Stomach (tissue), 9 donors: ENCODE measurements around the gene MYO5C. TPM values are rescaled to one million over a fixed set of nuclear protein-coding genes. Genes with fewer than 3 reads are reported as not detected.
A peak's percentile ranks its signal among the peaks of the same experiment; 100 is the strongest.

Experiments used
- DNase-seq, 2 donors: peaks; one replicate each; pipeline versions ENCODE4 v3.0.0 to v3.0.0-alpha.2; 2013 to 2019
- H3K27ac ChIP-seq, 5 donors: fragments of 200-600 bp in 4 of 5; sonication (generic) in 4 of 5; one replicate each; pipeline ENCODE4 v1.5.1; 2013 to 2019; ENCODE audit warnings: mild to moderate bottlenecking in 1 of 5, moderate library complexity in 1 of 5
- H3K27me3 ChIP-seq, 3 donors: fragments of 200-600 bp; sonication (generic); one replicate each; pipeline ENCODE4 v1.5.1; 2017 to 2019; ENCODE audit warnings: mixed run types in 1 of 3
- H3K36me3 ChIP-seq, 4 donors: fragments of 200-600 bp; sonication (generic); 1 replicate in 3 of 4; 2 replicates in 1 of 4; pipeline ENCODE4 v1.5.1; 2016 to 2019
- H3K4me1 ChIP-seq, 4 donors: fragments of 200-600 bp; sonication (generic); one replicate each; pipeline ENCODE4 v1.5.1; 2016 to 2019
- H3K4me3 ChIP-seq, 4 donors: fragments of 200-600 bp; sonication (generic) in 3 of 4; one replicate each; pipeline ENCODE4 v1.5.1; 2016 to 2019; ENCODE audit warnings: mild to moderate bottlenecking in 1 of 4
- H3K9me3 ChIP-seq, 4 donors: fragments of 200-600 bp; sonication (generic); one replicate each; pipeline ENCODE4 v1.5.1; 2016 to 2019
- CTCF ChIP-seq, 7 experiments: fragments of 450-650 bp in 4 of 7; fragments of 200-600 bp in 3 of 7; sonication (generic) in 3 of 7; IDR thresholded peaks; one replicate each; pipeline ENCODE4 v1.5.1; 2016 to 2019; ENCODE audit warnings: antibody characterized with exemption in 7 of 7, control low read depth in 2 of 7, mild to moderate bottlenecking in 1 of 7
- EP300 ChIP-seq: sonication (generic); formaldehyde crosslinking; IDR thresholded peaks from one replicate; pipeline ENCODE4 v1.6.1; 2017; ENCODE audit warnings: antibody characterized with exemption
- POLR2A ChIP-seq, 4 donors: fragments of 450-650 bp; IDR thresholded peaks; one replicate each; pipeline ENCODE4 v1.6.1; 2016; ENCODE audit warnings: antibody characterized with exemption in 4 of 4, control low read depth in 2 of 4, mild to moderate bottlenecking in 1 of 4, moderate library complexity in 1 of 4
- POLR2AphosphoS5 ChIP-seq, 3 donors: sonication (generic); formaldehyde crosslinking; IDR thresholded peaks; one replicate each; pipeline ENCODE4 v1.6.1; 2016; ENCODE audit warnings: antibody characterized with exemption in 3 of 3
- WGBS, 5 donors: extraction: QIAGEN DNeasy Blood & Tissue Kit in 3 of 5; methylation state at CpG; one replicate each; pipeline versions ENCODE4 v1.1.5 to v1.1.7; 2013 to 2018; 5-methylcytosine and 5-hydroxymethylcytosine counted together
- intact Hi-C: fragments of 100-400 bp; cut with DNase I; formaldehyde crosslinking; loops from one replicate; pipeline ENCODE4 v1.15.1; 2023; ENCODE audit warnings: low total_unique reads
- polyA plus RNA-seq, 3 donors: library from polyadenylated mRNA; stranded (reverse); fragments of 200-250 nt; gene quantifications; one replicate each; pipeline ENCODE4 v1.2.3, GENCODE V29; 2013
- total RNA-seq, 5 donors: library from RNA; depleted of rRNA; stranded (reverse); fragments of >200 nt; gene quantifications; one replicate each; pipeline versions ENCODE4 v1.1.0 to v1.2.3, GENCODE V29; 2014 to 2016
- donor health status: healthy with polysubstance abuse.
- donor health status: Bipolar disorder and iron deficiency.
- donor health status: healthy.

Gene MYO5C
- total and polyA plus RNA-seq, 8 donors: 4.3 to 148 (median 25.6) TPM

DNA sequence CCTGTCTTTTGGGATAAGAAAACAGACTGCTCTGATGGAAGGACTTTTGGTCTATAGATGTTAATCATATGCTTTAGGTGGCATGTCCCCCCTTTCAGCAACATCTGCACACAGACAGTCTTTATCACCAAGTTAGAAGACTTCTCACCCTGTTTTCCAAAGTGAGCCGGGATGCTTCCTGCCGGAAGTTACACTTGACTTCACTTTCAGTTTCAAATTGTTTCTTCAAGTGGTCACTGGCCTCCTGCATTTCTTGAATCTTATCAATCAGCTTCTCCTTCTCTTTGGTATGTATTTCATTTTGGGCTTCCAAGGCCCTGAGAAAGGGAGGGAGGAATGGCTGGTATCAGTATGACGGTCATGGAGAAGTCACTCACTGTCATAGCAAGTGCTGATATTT is 77.2 kb downstream of the MYO5C start:
- no peak overlapping the region for H3K4me3 ChIP-seq
- peaks cover 13 to 98% (median 68%) of the 10 kb centered on the region in 4 donors for H3K36me3 ChIP-seq
- no peaks in the 10 kb centered on the region for H3K9me3 ChIP-seq
- DNase-seq: no peak
- TF ChIP-seq POLR2A (IDR thresholded peaks at IDR 0.05) (no peak), CTCF (IDR thresholded peaks at IDR 0.05) (no peak), EP300 (no peak), POLR2AphosphoS5 (IDR thresholded peaks at IDR 0.05) (no peak)
- H3K27ac ChIP-seq: no peak overlapping the region
- no peaks in the 10 kb centered on the region for H3K4me1 ChIP-seq
- WGBS, 5 donors: 75 to 81% (median 79%) methylated on average over 3 of the region's 3 CpGs
- intact Hi-C loops: no loop called here
- no peaks in the 10 kb centered on the region for H3K27me3 ChIP-seq

DNA sequence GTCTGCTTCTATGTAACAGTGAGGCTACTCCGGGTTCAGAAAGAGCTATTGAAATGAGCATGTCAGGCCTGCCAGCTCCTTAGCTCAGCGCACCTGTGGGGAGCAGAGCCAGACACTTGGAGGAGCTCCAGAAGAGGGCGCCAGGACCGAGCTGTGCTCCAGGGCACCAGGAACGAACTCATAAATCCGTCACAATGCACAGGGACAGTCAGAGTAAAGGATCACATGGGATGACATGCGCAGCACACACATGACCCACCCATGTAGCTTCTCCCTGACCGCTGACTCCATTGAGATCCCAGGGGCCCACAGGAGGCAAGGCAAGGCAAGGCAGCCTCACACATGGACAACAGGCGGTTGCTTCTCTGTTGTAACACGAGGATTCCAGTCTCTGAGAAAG is 78.4 kb downstream of the MYO5C start:
- DNase-seq: peak in 1 of 2 donors; percentile 65
- intact Hi-C loops: no loop called here
- 57 to 79% (median 70%) methylated on average over 10 of the region's 10 CpGs for WGBS, 5 donors
- Histone ChIP-seq H3K36me3 (peaks cover 15 to 98% (median 68%) of the 10 kb centered on the region in 4 donors), H3K4me3 (no peak overlapping the region), H3K27me3 (no peaks in the 10 kb centered on the region), H3K4me1 (no peaks in the 10 kb centered on the region), H3K27ac (no peak overlapping the region), H3K9me3 (no peaks in the 10 kb centered on the region)
- TF ChIP-seq POLR2A (IDR thresholded peaks at IDR 0.05): no peak
- no peak for TF ChIP-seq EP300
- no peak for TF ChIP-seq CTCF (IDR thresholded peaks at IDR 0.05)
- no peak for TF ChIP-seq POLR2AphosphoS5 (IDR thresholded peaks at IDR 0.05)

DNA sequence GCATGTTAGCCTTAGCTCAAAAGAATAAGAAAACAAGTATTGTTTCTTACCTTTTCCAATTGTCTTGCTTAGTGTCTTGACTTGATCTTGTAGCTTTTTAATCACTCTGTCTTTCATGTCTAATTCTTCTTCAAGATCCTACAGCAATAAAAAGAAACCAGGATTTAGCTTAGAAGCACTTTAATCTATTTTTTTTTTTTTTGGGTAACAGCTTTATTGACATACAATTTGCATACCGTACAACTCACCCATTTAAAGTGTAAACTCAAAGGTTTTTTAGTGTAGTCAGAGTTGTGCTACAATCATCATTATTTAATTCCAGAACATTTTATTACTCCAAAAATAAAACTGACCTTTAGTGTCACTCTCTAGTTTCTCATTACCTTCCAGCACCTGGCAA is 81.1 kb downstream of the MYO5C start:
- DNase-seq: no peak
- Histone ChIP-seq H3K9me3 (no peaks in the 10 kb centered on the region), H3K36me3 (peaks cover 21 to 97% (median 73%) of the 10 kb centered on the region in 4 donors), H3K4me1 (no peaks in the 10 kb centered on the region), H3K4me3 (no peak overlapping the region), H3K27me3 (no peaks in the 10 kb centered on the region), H3K27ac (no peak overlapping the region)
- WGBS, 5 donors: 77 to 91% (median 83%) methylated on average over 1 of the region's 1 CpG
- intact Hi-C loops: no loop called here
- TF ChIP-seq CTCF (IDR thresholded peaks at IDR 0.05) (no peak), POLR2A (IDR thresholded peaks at IDR 0.05) (no peak), POLR2AphosphoS5 (IDR thresholded peaks at IDR 0.05) (no peak)

GRCh38 chr15:52213206-52213605 is 82.4 kb downstream of the MYO5C start:
- WGBS, 5 donors: 68 to 81% (median 74%) methylated on average over 3 of the region's 3 CpGs
- Histone ChIP-seq H3K27me3 (no peaks in the 10 kb centered on the region), H3K9me3 (no peaks in the 10 kb centered on the region), H3K4me1 (no peaks in the 10 kb centered on the region), H3K36me3 (peaks cover 18 to 96% (median 60%) of the 10 kb centered on the region in 4 donors), H3K27ac (no peak overlapping the region), H3K4me3 (no peak overlapping the region)
- TF ChIP-seq POLR2A (IDR thresholded peaks at IDR 0.05) (no peak), POLR2AphosphoS5 (IDR thresholded peaks at IDR 0.05) (no peak), EP300 (no peak), CTCF (IDR thresholded peaks at IDR 0.05) (no peak)
- DNase-seq: no peak
- intact Hi-C loops: no loop called here
